Measurements from ENCODE around the gene ATG7. TPM values are rescaled to one million over a fixed set of nuclear protein-coding genes. Genes with fewer than 3 reads are reported as not detected.

ATG7 gene
- total RNA-seq, 2 experiments from 2014 or later = 21.7 to 28.4 TPM

DNA sequence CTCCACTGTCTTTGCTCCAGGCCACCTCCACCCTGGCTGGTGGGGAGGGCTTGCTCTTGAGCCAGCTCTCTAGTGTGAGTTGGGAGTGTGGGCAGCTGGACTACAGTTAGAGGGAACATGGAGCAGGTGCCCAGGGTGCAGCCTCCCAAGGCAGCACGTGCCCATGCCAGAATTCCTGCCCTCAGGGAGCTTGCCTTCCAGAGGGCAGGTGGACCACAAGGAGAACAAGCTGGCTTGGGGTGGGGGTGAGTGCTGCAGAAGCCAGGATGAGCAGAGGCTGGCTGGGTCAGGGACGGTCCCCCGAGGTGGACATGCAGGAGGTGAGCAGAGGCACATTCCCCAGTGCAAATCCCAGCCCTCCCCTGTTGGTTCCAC, 282.0 kb downstream of the ATG7 start:
- no peaks in the 10 kb centered on the region for H3K9me2 ChIP-seq (ENCODE audit: insufficient read depth, low read length)
- TF ChIP-seq, protein P1, sequence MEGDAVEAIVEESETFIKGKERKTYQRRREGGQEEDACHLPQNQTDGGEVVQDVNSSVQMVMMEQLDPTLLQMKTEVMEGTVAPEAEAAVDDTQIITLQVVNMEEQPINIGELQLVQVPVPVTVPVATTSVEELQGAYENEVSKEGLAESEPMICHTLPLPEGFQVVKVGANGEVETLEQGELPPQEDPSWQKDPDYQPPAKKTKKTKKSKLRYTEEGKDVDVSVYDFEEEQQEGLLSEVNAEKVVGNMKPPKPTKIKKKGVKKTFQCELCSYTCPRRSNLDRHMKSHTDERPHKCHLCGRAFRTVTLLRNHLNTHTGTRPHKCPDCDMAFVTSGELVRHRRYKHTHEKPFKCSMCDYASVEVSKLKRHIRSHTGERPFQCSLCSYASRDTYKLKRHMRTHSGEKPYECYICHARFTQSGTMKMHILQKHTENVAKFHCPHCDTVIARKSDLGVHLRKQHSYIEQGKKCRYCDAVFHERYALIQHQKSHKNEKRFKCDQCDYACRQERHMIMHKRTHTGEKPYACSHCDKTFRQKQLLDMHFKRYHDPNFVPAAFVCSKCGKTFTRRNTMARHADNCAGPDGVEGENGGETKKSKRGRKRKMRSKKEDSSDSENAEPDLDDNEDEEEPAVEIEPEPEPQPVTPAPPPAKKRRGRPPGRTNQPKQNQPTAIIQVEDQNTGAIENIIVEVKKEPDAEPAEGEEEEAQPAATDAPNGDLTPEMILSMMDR (conservative IDR thresholded peaks at IDR 0.05; ENCODE audit: low read length) = no peak
- no peak for TF ChIP-seq EZH2phosphoT487 (IDR thresholded peaks at IDR 0.05; ENCODE audit: borderline replicate concordance, low read depth, low read length)
- intact Hi-C loops (cut with micrococcal nuclease; ENCODE audit: unreplicated experiment) = no loop called here
- CTCF ChIA-PET (ENCODE audit: unreplicated experiment) = no interaction called here
- H3K27ac ChIP-seq (ENCODE audit: low read depth, low read length, poor library complexity, severe bottlenecking) = no peak overlapping the region
- no peak overlapping the region for H2AFZ ChIP-seq (ENCODE audit: low read length)
- H3K4me3 ChIP-seq (ENCODE audit: low read depth, low read length, poor library complexity, severe bottlenecking) = no peak overlapping the region
- H3K36me3 ChIP-seq (ENCODE audit: insufficient read depth, low read length) = peaks cover 51% of the 10 kb centered on the region
- no peaks in the 10 kb centered on the region for H3K9me3 ChIP-seq (ENCODE audit: low read length)
- H3K4me1 ChIP-seq (ENCODE audit: insufficient read depth, low read length, poor library complexity, severe bottlenecking) = peaks cover 12% of the 10 kb centered on the region
- no peaks in the 10 kb centered on the region for H4K20me1 ChIP-seq (ENCODE audit: insufficient read depth, low read length)
- BruUV-seq (replicated peaks) = no TSS peak
- POLR2A ChIA-PET = interaction anchor here (0.6 to 1.3 kb wide), 2 partner anchors 89 to 369 kb away, joined by 3 read pairs; partner anchors contain the start of gene VGLL4
- H3K4me2 ChIP-seq (ENCODE audit: low read length) = no peak overlapping the region
- no peak for DNase-seq (ENCODE audit: low spot score)
- H3K79me2 ChIP-seq (ENCODE audit: insufficient read depth, low read depth, low read length) = no peaks in the 10 kb centered on the region

DNA sequence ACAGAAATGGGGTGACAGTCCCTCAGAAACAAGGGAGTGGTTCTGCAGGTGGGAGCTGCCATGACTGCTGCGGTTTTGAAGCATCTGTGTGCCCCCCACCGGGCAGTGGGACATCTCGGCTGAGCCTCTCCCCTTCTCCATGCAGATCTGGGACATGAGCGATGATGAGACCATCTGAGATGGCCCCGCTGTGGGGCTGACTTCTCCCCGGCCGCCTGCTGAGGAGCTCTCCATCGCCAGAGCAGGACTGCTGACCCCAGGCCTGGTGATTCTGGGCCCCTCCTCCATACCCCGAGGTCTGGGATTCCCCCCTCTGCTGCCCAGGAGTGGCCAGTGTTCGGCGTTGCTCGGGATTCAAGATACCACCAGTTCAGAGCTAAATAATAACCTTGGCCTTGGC, 282.5 kb downstream of the ATG7 start:
- Histone ChIP-seq H3K4me3 (ENCODE audit: low read depth, low read length, poor library complexity, severe bottlenecking) (no peak overlapping the region), H3K79me2 (ENCODE audit: insufficient read depth, low read depth, low read length) (no peaks in the 10 kb centered on the region), H2AFZ (ENCODE audit: low read length) (no peak overlapping the region), H3K27ac (ENCODE audit: low read depth, low read length, poor library complexity, severe bottlenecking) (no peak overlapping the region), H3K4me1 (ENCODE audit: insufficient read depth, low read length, poor library complexity, severe bottlenecking) (peaks cover 7% of the 10 kb centered on the region), H3K9me3 (ENCODE audit: low read length) (no peaks in the 10 kb centered on the region), H4K20me1 (ENCODE audit: insufficient read depth, low read length) (no peaks in the 10 kb centered on the region), H3K4me2 (ENCODE audit: low read length) (no peak overlapping the region), H3K36me3 (ENCODE audit: insufficient read depth, low read length) (peaks cover 51% of the 10 kb centered on the region), H3K9me2 (ENCODE audit: insufficient read depth, low read length) (no peaks in the 10 kb centered on the region)
- ChIA-PET POLR2A (interaction anchor here (0.6 kb wide), 1 partner anchor 370 kb away, joined by 3 read pairs; no protein-coding TSS in a partner anchor), CTCF (ENCODE audit: unreplicated experiment) (no interaction called here)
- no peak for DNase-seq (ENCODE audit: low spot score)
- no TSS peak for BruUV-seq (replicated peaks)
- TF ChIP-seq EZH2phosphoT487 (IDR thresholded peaks at IDR 0.05; ENCODE audit: borderline replicate concordance, low read depth, low read length) = no peak
- TF ChIP-seq, protein P1 (conservative IDR thresholded peaks at IDR 0.05; ENCODE audit: low read length) = no peak
- intact Hi-C loops (cut with micrococcal nuclease; ENCODE audit: unreplicated experiment) = no loop called here

DNA sequence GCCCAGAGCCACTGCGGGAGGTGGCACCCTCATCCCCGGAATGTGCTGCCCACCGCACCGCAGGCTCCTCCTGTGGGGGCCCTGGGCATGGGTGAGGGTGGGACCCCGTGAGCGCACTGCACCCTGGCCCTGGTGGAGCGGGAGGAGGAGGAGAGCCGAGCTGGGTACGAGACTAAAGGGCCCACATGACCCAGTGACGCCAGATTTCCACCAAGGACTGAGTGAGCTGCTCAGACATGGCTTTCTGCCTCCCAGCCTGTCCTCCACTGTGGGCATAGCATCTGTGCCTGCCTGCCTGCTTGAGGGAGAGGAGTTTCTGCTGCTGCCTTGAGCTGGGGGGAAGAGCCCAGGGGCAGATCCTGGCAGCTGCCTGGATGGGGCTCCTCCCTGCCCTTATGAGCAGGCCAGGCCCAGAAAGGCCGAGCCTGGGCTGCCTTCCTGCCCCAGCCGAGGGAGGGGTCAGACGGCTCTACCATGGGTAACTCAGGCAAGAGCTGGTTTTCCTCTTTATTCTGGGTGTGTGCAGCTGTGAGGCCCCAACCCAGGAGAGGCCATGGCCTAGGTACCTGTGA, 283.1 kb downstream of the ATG7 start:
- Histone ChIP-seq H3K9me2 (ENCODE audit: insufficient read depth, low read length) (no peaks in the 10 kb centered on the region), H3K27ac (ENCODE audit: low read depth, low read length, poor library complexity, severe bottlenecking) (no peak overlapping the region), H3K4me2 (ENCODE audit: low read length) (no peak overlapping the region), H4K20me1 (ENCODE audit: insufficient read depth, low read length) (no peaks in the 10 kb centered on the region), H3K9me3 (ENCODE audit: low read length) (no peaks in the 10 kb centered on the region), H3K4me3 (ENCODE audit: low read depth, low read length, poor library complexity, severe bottlenecking) (no peak overlapping the region), H3K79me2 (ENCODE audit: insufficient read depth, low read depth, low read length) (no peaks in the 10 kb centered on the region), H2AFZ (ENCODE audit: low read length) (no peak overlapping the region), H3K36me3 (ENCODE audit: insufficient read depth, low read length) (peaks cover 51% of the 10 kb centered on the region), H3K4me1 (ENCODE audit: insufficient read depth, low read length, poor library complexity, severe bottlenecking) (peaks cover 1% of the 10 kb centered on the region)
- CTCF ChIA-PET (ENCODE audit: unreplicated experiment) = no interaction called here
- no TSS peak for BruUV-seq (replicated peaks)
- TF ChIP-seq, protein P1 (conservative IDR thresholded peaks at IDR 0.05; ENCODE audit: low read length) = no peak
- no peak for TF ChIP-seq EZH2phosphoT487 (IDR thresholded peaks at IDR 0.05; ENCODE audit: borderline replicate concordance, low read depth, low read length)
- intact Hi-C loops (cut with micrococcal nuclease; ENCODE audit: unreplicated experiment) = no loop called here
- POLR2A ChIA-PET = interaction anchor here (0.6 kb wide), 1 partner anchor 370 kb away, joined by 3 read pairs; no protein-coding TSS in a partner anchor
- DNase-seq (ENCODE audit: low spot score) = no peak

Data from OCI-LY7 (cell line).